ENCODE measurements around the gene CD82.
A peak's percentile ranks its signal among the peaks of the same experiment; 100 is the strongest.

Gene CD82

DNA sequence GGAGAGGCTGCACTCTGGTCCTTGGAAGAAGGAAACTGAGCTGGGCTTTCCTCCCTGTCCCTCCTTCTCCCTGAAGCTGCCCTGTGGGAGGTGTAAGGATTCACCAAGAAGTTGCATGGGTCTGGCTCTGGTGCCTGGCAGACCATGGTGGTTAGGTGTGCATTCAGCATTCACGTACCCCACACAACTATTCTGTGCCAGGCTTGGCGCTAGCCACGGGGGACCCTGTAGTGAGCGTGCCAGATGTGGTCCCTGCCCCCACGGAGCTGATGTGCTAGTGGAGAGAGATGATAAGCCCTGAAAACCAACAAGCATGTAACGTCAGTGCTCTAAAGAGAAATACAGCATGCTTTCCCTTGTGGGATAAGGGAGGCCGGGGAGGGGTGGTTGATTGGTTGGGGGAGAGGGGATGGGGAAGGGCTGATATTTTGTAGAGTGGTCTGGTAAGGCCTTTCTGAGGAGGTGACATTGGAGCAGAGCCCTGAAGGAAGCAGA lies 48.9 kb downstream of the CD82 start:
- DNase-seq: no peak

DNA sequence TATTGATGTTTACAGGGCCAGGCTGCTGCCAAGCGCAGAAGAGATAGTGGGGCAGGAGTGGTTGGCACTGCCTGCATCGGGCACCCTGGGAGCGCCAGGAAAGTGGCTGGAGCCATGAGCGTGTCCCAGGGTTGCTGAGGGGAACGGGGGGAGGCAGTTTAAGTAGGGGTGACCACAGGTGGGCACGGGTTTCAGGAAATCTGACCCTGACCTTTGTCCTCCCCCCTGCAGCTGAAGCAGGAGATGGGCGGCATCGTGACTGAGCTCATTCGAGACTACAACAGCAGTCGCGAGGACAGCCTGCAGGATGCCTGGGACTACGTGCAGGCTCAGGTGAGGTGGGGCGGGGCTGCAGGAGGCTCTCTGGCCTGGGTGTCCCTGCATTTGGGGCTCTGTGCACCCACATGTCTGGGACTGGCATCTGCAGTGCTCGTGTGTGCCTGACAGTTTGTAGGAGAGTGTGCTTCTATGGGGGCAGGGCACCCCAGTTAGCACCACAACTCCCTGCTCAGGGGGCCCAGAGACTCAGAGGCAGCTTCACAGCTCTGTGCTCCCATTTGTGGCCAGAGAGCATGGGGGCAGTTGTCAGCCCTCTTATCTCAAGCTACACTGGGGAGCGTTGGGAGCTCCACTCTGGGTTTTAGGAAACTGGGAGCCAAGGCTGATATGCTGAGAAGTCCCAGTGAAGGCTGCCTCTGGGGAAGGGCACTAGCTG lies 49.7 kb downstream of the CD82 start:
- no peak for DNase-seq

GRCh38 chr11:44615913-44616791 lies 50.7 kb downstream of the CD82 start:
- no peak for DNase-seq

DNA sequence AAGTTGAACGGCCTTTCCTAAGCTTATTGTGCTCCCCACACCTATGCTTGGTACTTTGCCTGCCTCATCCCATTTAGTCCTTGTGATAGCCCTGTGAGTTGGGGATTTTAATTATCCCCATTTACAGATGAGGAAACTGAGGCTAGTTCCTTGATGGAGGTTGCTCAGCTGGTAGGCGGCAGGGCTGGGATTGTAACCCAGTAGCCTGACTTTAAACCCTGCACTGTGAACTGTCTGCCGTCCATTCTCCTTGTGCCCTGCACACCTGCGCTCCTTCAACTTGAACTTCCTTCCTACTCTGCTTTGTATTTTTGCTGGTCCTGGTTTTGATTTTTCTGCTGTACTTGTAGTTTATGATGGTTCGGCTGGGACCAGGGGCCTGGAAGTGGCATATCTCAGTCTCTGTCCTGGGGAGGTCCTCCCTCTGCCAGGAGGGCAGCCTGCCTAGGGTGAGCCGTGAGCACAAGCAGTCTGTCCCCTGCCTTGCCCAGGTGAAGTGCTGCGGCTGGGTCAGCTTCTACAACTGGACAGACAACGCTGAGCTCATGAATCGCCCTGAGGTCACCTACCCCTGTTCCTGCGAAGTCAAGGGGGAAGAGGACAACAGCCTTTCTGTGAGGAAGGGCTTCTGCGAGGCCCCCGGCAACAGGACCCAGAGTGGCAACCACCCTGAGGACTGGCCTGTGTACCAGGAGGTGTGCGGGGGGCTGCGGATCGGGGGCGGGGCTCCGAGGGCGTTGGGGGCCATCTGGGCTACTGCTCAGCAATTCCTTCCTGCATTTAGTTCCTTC lies 52.4 kb downstream of the CD82 start:
- DNase-seq: no peak

DNA sequence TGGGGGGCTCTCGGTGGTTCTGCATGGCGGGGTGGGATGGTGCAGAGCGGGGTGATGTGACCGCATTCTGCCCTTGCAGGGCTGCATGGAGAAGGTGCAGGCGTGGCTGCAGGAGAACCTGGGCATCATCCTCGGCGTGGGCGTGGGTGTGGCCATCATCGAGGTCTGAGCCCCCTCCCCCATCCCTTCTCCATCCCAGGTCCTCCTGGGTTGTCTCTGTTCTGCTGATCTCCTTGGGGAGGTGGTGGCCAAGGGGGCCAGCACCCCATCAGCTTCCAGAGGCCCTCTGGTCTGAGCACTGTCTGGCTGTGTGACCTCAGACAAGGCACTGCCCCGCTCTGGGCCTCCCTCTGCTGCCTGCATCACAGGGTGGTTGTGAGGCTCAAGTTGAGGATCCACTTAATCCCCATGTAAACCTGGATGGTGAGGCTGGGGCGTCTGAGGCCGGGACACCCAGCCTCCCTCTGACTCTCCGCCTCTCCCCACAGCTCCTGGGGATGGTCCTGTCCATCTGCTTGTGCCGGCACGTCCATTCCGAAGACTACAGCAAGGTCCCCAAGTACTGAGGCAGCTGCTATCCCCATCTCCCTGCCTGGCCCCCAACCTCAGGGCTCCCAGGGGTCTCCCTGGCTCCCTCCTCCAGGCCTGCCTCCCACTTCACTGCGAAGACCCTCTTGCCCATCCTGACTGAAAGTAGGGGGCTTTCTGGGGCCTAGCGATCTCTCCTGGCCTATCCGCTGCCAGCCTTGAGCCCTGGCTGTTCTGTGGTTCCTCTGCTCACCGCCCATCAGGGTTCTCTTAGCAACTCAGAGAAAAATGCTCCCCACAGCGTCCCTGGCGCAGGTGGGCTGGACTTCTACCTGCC lies 53.3 kb downstream of the CD82 start:
- no peak for DNase-seq

GRCh38 chr11:44620328-44620725 lies 54.9 kb downstream of the CD82 start:
- no peak for DNase-seq

DNA sequence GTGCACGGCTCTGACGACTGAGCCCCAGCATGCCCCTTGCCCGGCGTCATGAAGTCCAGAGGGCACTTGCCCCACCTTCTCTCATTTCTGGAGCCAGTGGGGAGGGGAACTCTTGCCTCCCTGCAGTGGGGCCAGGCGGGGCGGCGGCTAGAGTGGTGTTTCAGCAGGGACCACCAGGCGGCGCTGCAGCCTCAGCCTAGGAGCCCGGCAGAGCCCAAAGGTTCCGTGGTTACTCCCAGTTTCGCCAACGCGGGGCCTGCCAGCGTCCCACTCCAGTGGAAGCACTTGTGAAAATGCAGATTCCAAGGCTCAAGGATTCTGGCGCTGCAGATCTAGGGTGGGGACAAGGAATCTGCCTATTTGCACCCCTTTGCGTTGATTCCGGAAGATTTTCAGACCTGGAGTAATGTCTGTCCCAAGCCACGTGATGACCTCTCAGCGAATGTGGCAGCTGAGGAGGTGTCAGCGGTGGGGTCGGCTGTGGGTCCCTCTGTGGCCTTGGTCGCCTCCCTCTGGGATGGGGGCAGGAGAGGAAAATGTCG lies 55.7 kb downstream of the CD82 start:
- DNase-seq: peak in 55 of 58 donors; percentile 19 to 87 (median 67)

- DNase-seq: no peak
These were observed 56.3 kb downstream of the CD82 start for GRCh38 chr11:44621784-44622183.

GRCh38 chr11:44622190-44622650 lies 56.8 kb downstream of the CD82 start:
- DNase-seq: no peak

DNA sequence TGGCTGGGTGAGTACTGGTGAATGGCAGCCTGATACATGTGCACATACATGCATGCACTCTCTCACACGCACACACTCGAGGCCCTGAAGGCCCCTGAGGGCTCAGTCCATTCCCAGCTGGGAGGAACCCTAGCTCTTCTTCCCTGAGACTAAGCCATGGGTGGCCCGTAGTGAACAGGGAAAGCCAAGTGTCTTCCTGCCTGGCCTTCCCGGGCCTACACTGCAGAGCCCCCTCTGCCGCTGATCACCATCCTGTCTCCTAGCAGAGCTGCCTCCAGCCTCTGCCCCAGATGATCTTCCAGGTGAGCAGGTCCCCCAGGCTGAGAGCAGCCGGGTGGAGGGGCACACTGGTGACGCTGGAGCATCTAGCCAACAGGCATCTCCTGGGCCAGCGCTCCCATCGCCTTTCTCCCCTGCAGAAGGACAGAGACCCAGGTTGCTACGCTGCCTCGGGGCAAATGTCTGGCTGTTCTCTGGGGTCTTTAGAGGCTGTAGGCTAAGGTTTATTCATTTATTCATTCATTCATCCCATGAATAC lies 57.3 kb downstream of the CD82 start:
- DNase-seq: no peak

DNA sequence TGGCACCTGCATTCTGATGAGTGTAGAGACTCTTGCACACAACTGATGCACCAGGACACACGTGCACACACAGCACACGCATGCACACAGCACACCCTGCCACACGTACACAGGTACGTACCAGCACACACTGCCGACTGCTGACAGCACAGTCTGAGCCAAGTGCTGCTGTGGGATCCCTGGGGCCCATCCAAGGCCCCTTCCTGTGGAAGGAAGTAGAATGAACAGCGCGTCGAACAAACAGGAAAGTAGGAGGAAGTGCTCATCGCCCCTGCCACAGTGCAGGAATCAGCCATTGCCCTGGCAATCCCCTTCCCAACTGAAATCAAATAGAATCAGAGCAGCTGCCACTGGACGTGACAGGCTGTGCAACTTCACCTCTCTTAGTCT lies 57.9 kb downstream of the CD82 start:
- DNase-seq: no peak

- no peak for DNase-seq
These were observed 58.4 kb downstream of the CD82 start for GRCh38 chr11:44623731-44624491.

DNA sequence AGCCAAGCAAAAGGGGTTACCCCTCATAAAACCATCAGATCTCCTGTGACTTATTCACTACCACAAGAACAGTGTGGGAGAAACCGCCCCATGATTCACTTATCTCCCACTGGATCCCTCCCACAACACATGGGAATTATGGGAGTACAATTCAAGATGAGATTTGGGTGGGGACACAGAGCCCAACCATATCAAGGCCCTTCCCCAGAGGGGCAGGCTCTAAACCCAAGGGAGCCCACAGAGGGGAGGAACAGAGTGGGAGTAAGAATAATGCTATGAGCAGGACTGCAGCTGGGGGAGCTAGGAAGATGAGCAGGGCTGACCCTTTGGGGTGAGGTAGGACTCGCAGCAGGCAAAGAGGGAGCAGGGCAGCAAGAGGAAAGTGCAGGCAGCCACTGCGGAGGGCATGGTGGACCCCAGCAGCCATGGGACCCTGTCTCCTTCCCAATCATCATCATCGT lies 59.3 kb downstream of the CD82 start:
- no peak for DNase-seq

GRCh38 chr11:44625759-44626523 lies 60.5 kb downstream of the CD82 start:
- DNase-seq: no peak

GRCh38 chr11:44626645-44627044 lies 61.2 kb downstream of the CD82 start:
- DNase-seq: no peak

- DNase-seq: no peak
These were observed 61.8 kb downstream of the CD82 start for GRCh38 chr11:44627165-44627789.

DNA sequence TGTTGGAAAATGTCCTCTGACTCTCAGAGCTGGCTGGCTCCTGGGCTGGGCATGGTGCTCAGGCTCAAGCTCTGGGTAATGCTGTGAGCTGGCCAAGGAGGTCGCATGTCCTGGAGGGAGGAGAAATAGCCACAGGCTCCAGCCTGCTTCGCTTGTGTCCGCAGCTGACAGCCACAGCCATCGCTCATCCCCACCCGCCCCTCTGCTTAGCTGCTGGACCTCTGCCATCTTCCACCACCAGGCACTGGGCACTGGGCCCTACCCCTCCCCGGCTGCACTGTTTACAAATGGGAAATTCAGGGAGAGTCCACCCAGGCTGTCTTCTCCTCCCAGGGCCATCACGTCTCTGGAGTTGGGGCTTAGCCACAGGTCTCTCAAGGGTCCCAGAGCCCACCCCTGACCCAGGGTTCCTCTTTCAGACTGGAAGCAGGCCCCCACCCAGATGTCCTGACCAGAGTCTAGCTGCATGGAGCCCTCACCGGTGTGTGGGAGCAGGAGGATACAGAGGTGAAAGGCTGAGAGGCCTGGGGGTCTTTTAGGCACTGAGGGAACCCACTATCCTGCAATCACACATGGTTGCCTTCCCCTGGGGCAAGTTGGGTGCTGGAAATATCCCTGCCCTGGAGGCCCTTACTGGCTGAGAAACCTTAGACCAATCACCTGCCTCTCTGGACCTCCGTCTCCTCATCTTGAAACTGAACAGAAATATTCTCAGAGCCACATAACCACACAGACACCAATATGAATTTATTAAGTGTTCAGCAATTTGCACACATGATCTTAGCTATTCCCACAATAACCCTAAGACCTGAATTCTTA lies 62.7 kb downstream of the CD82 start:
- peak in 56 of 58 donors; percentile 48 to 97 (median 88) for DNase-seq
